Head of caudate nucleus (tissue), 42 donors: ENCODE measurements around the gene CFAP70.

Experiments
- DNase-seq, 42 donors: peaks; one replicate each; pipeline versions ENCODE4 v3.0.0 to v3.0.0-alpha.2; 2020 to 2021; ENCODE audit warnings: mixed read lengths in 7 of 42
- intact Hi-C: fragments of 100-400 bp; cut with DNase I; formaldehyde crosslinking; loops from one replicate; pipeline ENCODE4 v1.15.0; 2022

The CFAP70 gene

GRCh38 chr10:73229567-73229966, 129.1 kb downstream of the CFAP70 start:
- no peak for DNase-seq
- intact Hi-C loops, result no loop called here

- intact Hi-C loops, result no loop called here
- no peak for DNase-seq
Measured at GRCh38 chr10:73228247-73228646, 130.4 kb downstream of the CFAP70 start.

- no peak for DNase-seq
- intact Hi-C loops, result no loop called here
Measured at GRCh38 chr10:73226663-73227062, 132.0 kb downstream of the CFAP70 start.

GRCh38 chr10:73225518-73225917, 133.1 kb downstream of the CFAP70 start:
- no peak for DNase-seq
- intact Hi-C loops, result no loop called here

- DNase-seq, result no peak
- intact Hi-C loops, result no loop called here
Measured at GRCh38 chr10:73220989-73221388, 137.7 kb downstream of the CFAP70 start.

- DNase-seq, result no peak
- intact Hi-C loops, result no loop called here
Measured at GRCh38 chr10:73219384-73219783, 139.3 kb downstream of the CFAP70 start.

GRCh38 chr10:73218431-73219191, 140.1 kb downstream of the CFAP70 start:
- no peak for DNase-seq

GRCh38 chr10:73217628-73218027, 141.0 kb downstream of the CFAP70 start:
- intact Hi-C loops, result no loop called here
- no peak for DNase-seq

More at GRCh38 chr10:73218431-73219191, 140.1 kb downstream of the CFAP70 start:
- intact Hi-C loops, result no loop called here

- no peak for DNase-seq
- intact Hi-C loops, result no loop called here
Measured at GRCh38 chr10:73215749-73216148, 142.9 kb downstream of the CFAP70 start.

GRCh38 chr10:73211106-73211811, 147.4 kb downstream of the CFAP70 start:
- DNase-seq, result no peak
- intact Hi-C loops, result no loop called here

- DNase-seq, result no peak
- intact Hi-C loops, result no loop called here
Measured at GRCh38 chr10:73210395-73211105, 148.1 kb downstream of the CFAP70 start.

GRCh38 chr10:73209705-73210104, 149.0 kb downstream of the CFAP70 start:
- no peak for DNase-seq
- intact Hi-C loops, result no loop called here

- DNase-seq, result no peak
- intact Hi-C loops, result no loop called here
Measured at GRCh38 chr10:73207883-73208282, 150.8 kb downstream of the CFAP70 start.

GRCh38 chr10:73206385-73206784, 152.3 kb downstream of the CFAP70 start:
- intact Hi-C loops, result no loop called here
- DNase-seq, result no peak

- intact Hi-C loops, result no loop called here
- no peak for DNase-seq
Measured at GRCh38 chr10:73205890-73206289, 152.8 kb downstream of the CFAP70 start.

- intact Hi-C loops, result no loop called here
- DNase-seq, result no peak
Measured at GRCh38 chr10:73205081-73205480, 153.6 kb downstream of the CFAP70 start.
